NCI-H345 (cell line): ENCODE data around the gene TKT.
"Not testable (repeated sequence)": the region's sequence is repeated elsewhere in the genome, so short reads cannot be mapped to it uniquely, and the experiment has no call there.

Source experiments
- DNase-seq: peaks from one replicate; lab custom pipeline; 2025; lab: John Stamatoyannopoulos, UW

The TKT gene

DNA sequence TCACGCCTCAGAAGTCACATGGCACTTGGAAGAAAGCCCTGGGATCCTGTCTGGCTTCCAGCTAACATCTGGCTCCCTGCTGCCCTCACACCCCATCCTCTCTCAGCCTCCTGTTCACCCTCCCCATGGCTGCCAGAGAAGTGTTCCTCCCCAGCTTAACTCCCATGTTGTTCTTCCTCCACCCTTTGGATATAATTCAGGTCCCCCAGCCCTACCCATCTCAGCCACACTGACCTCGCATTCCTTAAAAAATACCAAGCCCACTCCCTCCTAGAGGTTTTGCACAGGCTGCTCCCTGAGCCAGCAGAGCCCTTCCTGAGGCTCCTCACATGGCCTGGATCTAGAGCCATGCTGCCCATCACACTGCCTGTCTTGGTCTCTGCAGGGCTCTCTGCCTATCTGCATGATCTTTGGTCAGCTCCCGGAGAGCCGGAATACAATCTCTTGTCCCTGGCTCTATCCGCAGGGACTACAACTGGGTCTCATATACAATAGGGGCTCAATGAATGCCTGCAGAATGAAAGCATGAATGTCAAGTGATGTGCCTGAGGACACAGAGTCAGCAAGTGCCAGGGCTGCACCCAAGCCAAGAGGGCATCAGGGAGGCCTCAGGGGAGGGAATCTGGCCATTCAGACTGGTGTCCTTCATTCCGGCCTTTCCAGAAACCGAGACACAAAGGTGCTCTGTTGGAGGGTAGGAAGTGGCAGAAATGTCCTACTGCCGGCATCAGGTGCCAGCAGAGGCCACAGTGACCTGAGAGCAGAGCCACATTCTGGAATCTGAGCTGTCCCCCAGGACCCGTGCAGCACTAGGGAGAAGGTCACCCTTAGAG, 3.8 kb upstream of the TKT start:
- no peak for DNase-seq

DNA sequence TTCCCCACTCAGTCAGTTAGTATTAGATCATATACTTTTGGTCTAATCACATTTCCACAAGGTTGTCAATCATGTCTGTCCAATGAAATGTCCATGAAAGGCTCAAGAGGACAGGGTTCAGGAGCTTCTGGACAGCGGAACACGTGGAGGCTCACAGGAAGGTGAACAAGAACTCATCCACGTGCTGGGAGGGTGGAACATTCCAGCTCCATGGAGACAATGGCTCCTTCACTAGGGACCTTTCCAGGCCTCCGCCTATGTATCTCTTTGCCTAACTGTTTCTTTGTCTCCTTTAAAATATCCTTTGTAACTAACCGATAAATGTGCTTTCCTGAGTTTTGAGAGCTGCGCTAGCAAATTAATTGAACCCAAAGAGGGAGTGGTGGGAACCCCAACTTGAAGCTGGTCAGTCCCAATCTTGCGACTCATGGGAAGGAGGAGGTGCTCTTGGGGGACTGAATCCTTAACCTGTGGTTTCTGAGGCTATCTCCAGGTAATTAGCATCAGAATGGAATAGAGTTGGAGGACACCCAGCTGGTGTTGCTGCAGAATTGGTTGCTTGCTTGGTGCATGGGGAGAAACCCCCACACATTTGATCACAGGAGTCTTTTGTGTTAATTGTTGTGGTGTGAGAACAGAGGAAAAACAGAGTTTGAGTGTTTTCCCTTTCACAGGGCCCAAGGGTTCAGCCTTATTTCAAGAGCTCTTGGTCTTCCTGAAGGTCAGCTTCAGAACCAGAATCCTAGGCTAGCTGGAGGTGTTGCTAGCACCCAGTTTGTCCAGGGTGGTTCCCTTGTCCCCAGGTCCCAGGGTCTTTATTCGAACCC, 3.0 kb upstream of the TKT start:
- DNase-seq = no peak

DNA sequence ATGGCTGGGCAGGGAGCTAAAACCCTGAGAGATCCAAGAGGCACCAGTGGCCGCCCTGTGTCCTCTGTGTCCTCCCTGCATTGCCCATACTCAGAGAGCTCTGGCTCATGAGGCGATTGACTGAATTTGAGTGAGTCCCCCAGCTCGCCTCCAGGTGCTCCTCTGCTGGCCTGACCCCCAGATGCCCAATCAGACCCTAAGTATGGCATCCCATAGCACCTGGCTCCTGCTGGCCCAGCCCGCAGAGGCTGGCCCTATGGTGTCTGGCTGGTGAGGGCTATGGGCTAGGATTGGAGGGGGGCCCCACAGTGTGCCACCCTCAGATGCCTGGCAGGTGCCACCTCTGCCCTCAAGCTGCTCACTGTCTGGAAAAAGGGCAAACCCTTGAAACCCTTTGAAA, 1.6 kb upstream of the TKT start:
- no peak for DNase-seq

DNA sequence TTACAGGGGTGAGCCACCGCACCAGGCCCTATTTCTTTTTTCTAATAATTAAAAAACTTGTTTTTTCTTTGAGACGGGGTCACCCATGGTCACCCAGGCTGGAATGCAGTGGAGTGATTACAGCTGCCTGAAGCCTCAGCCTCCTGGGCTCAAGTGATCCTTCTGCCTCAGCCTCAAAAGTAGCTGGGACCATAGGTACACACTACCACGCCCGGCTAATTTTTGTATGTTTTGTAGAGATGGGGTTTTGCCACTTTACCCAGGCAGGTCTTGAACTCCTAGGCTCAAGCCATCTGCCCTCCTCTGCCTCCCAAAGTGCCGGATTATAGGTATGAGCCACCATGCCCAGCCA, 858 bp upstream of the TKT start:
- no peak for DNase-seq

DNA sequence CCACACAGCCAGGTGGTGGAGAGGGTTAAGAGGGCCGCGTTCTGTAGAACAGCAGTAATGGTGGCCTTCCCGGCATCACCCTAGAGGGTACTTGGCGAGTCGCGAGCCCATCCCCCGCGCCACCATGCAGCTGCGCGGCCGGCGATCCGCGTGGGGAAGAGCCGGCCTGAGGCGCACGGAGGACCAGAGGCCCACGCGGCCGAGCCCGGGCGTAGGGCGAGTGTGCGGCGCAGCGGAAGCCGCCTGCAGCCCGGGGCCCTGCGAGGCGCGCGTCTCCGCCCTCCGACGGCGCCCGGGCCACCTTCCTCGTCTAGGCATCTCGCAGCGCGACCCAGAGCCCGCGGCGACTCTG, 423 bp downstream of the TKT start:
- peak; percentile 23 for DNase-seq

DNA sequence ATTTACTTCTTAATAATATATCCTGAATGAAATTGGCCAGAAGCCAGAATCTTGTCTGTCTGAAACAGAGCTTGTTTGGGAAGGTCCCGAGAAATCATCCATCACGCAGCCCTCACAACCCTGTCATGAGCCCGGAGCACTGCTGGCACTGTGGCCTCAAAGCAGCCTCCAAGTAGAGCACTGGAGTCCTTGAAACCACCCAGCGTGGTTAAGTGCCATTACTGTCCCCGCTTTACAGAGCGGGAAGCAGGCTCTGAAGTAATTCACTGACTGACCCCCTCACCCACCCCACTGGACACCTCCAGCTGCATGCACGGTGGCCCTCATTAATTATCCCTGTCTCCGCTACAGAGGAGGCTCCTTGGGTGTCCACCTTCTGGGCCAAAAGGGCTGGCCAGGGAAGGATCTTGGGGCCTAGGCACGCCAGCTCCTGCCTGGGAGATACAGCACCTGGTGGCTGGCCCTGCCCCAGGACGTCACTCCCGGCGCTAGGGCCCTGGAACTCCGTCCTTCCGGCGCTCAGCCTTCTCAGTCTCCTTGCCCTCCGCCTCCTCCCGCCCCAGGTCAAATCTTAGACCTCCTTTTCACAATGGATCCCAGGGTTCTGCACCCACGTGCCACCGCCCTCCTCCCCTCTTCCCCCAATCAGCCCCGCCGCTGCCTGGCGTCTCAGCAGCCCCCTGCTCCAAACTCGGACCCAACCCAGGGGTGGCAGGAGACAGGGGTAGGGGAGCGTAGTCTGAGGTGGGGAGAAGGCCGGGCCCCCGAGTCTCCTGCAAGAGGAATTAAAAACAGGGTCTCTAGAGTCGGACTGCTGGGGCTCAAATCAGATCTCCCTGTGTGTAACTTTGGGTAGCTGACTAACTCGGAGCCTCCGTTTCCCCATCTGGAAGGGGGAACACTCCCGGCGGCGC, 1.1 kb downstream of the TKT start:
- peak; percentile 25 for DNase-seq

DNA sequence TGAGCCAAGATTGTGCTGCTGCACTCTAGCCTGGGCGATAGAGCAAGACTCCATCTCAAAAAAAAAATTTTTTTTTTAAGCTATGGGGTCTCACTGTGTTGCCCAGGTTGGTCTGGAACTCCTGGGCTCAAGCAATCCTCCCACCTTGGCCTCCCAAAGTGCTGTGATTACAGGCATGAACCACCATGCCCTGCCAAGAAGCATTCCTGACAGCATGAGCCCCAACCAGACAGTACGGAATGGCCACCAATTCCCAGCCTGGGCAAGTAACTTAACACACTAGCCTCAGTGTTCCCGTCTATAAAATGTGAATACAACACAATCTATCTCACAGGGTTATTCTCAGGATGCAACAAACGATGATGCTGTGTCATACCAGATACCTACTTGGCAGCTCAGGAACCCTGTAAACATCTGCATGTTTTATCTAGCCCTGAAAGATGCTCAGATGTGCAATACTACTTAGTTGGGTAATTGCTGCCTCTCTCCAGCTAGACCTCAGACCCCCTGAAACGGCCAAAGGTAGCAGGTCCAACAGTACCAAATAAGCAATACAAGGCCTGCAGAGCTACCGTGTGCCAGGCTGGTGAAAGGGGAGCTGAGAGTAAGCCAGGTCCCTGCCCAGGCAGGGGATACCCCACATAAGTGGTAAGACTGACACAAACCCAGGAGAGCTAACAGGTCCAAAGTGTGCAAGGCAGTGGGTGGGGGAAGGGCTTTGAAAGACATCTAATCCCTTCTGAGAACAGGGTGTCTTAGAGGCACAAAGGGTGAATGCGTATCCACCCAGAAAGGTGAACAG, 1.9 kb downstream of the TKT start:
- no peak for DNase-seq

DNA sequence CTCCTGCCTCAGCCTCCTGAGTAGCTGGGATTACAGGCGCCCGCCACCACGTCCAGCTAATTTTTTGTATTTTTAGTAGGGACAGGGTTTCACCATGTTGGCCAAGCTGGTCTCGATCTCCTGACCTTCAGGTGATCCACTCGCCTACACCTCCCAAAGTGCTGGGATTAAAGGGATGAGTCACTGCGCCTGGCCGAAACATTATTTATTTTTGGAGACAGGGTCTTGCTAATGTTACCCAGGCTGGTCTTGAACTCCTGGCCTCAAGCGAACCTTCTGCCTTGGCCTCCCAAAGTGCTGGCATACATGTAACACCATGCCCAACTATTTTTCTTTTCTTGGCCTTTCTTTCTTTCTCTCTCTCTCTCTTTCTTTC, 2.9 kb downstream of the TKT start:
- DNase-seq = not testable (repeated sequence)

DNA sequence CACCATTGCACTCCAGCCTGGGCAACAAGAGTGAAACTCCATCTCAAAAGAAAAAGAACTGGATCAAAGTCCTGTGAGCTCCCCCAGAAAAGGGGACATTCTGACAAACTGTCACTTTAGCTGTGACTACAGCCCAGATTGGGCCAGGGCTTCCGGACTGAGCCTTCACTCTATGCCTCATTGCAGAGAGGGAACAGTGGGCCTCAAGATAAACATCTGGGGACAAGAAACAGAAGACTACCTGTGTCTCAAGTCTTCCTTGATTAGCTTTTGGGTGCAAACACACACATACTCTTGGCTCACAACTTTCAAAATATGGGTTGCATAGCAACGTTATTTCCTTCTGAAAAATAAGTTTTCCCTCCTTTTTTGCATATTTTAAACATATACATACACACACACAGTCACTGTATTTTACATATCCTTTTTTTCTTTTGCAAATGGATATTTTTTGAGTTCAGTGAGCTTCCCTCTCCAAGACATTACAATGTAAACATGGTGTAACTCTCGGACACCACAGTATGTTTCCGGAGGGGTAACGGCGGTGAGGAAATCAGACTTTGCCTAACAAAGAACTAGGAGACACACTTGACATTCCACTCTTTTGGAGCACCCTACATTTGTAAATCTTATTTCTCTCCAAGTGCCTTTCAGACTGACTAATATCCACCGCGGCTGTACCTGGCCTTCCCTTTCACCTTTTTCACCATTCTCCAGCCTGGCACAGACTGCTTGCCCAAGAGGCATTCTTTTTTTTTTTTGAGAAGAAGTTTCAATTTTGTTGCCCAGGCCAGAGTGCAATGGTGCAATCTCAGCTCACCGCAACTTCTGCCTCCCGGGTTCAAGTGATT, 3.5 kb downstream of the TKT start:
- DNase-seq = no peak

DNA sequence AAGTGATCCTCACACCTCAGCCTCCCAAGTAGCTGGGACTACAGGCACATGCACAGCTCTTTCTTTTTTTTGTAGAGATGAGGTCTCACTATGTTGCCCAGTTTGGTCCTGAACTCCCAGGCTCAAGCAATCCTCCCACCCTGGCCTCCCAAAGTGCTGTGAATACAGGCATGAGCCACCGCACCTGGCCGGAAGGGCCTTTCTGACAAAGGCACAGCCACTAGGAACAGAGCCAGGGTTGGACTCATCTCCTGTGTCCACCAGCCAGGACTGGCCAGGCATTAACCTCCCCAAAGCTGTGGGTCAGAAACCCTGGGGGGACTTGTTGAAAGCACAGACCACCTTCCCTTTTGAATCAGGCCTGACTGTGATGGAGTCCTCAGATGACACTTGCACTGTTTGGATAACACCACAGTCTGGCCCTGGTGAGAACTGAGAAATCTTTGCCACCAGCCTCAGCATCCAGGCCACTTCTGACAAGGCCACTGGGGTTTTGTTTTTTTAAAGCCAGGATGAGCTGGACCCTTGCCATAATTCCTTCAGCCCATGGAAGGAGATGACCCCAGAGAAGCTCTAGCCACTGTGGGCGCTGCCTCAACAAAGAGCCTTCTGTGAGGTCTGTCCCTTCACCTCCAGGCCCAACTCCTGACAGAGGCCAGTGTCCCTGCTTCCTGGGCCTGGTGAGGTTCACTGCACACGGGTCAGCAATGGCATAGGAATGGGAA, 4.8 kb downstream of the TKT start:
- DNase-seq = no peak

DNA sequence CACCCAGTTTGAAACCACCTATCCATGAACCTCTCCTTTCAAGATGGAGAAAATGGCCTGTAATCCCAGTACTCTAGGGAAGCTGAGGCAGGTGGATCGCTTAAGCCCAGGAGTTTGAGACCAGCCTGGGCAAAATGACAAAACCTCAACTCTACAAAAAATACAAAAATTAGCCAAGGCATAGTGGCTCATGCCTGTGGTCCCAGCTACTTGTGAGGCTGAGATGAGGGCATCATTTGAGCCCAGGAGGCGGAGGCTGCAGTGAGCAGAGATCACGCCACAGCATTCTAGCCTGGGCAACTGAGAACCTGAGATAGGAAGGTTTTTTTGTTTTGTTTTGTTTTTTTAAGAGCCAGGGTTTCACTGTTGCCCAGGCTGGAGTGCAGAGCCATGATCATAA, 5.4 kb downstream of the TKT start:
- DNase-seq = no peak

DNA sequence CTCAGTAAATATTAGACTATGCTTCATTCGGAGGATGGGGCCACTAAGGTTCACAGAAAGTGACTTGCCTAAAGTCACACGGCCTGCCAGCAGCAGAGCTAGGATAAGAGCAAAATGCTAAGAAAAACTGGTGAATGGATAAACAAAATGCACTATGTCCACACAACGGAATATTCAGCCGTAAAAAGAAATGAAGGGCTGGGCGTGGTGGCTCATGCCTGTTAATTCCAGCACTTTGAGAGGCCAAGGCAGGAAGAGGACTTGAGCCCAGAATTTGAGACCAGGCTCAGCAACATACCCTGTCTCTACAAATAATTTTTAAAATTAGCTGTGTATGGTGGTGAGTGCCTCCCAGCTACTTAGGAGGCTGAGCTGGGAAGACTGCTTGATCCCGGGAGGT, 7.7 kb downstream of the TKT start:
- DNase-seq = no peak

DNA sequence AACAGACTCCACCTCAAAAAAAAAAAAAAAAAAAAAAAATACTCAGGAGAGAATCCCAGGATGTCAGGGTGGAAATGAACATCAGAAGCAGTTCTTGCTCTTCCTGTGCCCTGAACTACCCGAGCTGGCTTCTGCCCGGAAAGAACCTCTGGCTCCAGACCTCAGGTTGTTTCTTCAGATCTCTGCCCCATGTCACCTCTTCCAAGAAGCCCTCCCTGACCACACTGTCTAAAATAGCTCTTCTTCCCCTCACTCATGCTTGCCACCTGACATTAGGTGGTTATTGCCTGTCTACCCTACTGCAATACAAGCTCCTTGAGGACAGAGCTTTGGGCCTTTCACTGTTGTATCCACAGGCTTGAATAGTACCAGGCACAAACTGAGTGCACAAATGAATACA, 8.2 kb downstream of the TKT start:
- no peak for DNase-seq

DNA sequence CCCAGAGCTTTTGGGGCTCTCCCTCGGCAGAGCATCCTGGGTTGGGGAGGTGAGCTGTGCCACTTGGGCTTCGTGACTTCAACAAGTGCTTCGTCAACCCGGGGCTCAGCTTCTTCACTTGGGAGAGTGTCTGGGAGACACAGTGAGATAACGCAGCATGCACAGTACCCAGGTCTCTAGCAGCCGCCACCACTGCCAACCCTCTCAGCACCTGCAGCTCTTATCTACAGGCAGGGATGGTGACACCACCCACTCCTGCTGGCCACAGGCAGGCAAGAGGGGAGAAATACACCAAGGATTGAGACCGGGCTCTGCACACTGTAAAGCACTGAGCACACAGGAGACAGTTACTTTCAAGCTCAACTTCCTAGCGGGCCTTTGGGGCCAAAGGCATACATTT, 11.6 kb downstream of the TKT start:
- no peak for DNase-seq

DNA sequence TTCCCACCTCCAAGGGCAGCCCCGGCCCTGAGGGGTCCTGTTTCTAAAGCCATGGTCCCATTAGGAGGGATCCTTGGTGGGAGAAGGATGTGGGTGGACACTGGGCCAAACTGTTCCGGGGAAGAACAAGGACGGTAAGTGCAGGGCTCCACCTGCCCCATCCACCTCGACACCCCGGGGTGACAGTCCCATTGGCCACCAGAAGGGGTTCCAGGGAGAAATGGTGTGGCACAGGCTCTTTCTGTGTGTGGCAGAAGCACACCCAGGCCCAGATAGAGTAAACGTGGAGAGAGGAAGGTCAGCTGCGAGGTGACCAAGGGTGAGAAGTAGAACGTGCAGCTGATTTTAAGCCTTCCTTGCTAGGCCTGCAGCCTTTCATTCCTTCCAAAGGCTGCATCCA, 12.0 kb downstream of the TKT start:
- DNase-seq = no peak

DNA sequence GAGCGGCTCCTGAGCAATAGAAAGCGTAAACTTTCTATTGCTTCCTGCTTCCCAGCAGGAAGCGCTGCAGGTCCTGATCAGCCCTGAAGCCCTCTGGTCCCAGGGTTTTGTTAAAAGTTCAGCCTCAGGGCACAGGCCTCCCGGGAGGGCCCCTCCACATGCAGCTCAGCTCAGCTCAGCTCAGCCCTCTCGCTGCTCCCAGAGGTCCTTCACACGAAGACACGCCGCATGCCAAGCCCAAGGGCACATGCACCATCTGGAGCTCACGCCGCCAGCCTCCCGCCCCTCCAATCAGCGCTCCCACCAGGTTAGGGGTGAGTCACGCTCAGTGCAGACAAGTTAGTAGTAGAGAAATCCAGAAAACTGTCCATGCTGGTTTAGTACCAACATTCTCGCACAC, 12.7 kb downstream of the TKT start:
- DNase-seq = peak; percentile 58

DNA sequence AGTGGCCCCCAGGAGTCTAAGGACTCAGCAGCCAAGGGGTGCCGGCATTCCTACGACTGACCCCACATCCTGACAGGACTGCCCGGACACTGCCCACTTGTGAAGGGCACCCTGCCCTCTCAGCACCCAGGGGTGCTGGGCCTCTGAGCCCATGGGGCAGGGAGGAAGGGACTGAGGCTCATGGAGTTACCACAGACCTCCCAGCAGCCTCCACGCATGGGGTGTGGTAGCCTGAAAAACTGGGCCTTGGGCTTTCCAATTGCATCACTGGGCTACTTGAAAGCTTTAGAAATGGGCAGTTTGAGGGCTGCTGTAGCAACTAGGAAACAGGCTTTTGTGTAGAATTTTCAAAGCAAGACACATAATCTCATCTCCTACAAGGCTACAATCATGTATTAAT, 13.2 kb downstream of the TKT start:
- DNase-seq = no peak

DNA sequence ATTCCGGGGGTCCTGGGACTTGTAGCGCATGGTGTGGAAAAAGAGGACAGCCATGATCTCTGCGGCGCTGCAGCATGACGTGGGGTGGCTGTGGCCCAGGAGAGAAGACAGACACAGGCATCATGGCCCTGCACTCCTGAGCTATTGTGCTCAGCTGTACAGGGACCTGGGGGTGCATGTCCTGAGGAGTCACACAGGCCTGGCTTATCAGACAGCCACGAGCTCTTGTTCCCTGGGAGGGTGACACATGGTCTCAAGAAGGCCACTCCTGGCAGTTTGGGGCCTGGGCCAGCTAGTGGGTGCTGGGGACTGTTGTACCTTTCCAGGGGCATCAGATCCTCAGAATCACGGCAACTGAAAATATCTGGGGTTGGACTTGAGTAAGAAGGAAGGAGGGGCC, 13.7 kb downstream of the TKT start:
- no peak for DNase-seq

DNA sequence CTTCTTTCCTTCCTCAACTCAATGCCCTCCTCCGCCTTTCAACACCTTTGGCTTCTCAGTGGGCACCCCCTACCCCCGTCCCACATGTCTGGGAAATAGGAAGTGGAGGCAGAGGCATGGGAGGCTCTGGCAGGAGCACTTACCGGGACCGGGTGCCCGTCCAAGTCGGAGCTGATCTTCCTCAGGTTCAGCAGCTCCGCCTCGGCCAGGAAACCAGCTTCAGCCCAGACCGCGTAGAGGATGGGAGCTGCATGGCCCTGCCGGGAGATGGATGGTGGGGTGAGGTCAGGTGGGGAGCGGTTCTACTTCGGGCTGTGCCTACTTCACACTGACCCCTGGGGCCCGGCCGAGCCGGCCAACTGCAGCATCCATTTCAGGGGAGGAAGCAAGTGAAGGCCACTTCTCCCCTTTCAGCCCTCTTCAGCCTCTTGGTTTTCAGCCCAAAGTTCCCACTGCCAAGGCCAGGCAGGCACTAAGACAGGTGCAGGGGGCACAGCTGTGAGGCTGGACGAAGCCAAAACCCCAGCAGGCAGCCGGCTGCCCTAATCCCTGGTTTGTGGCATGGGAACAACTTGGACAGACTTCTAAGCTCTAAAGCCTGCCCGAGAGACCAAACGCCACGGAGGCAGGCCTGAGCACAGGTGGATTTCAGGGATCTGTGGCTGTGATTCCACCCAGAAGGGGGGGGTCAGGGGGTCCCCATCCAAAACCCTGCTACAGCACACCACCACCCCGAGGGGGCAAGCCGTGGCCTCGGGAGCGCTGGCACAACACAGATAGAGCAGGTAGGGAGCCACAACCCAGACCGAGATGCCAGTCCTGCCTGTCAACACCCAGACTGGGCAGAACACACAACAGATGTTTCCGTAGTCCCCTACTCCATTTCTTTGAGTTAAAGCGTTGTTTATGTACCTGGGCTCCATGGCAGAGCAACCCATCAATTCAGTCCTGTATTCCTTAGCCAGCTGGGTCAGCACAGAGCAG, 14.5 kb downstream of the TKT start:
- no peak for DNase-seq
